GM12875 (cell line): ENCODE data around the gene SSR1.

ENCODE experiments used
- H3K4me3 ChIP-seq: one replicate; pipeline ENCODE4 v1.5.1; 2011; ENCODE audit warnings: low read depth, low read length, control low read depth
- CTCF ChIP-seq: IDR thresholded peaks from 2 replicates; pipeline ENCODE4 v1.5.1; 2011; ENCODE audit warnings: low read depth, mild to moderate bottlenecking, control low read depth, inconsistent platforms, low read length, moderate library complexity, borderline replicate concordance; ENCODE audit not compliant: insufficient read depth

SSR1 gene

GRCh38 chr6:7251646-7252260 lies 61.2 kb downstream of the SSR1 start:
- TF ChIP-seq CTCF = no peak
- no peak overlapping the region for H3K4me3 ChIP-seq

GRCh38 chr6:7250812-7251211 lies 62.2 kb downstream of the SSR1 start:
- no peak for TF ChIP-seq CTCF
- H3K4me3 ChIP-seq = no peak overlapping the region

GRCh38 chr6:7249946-7250643 lies 62.9 kb downstream of the SSR1 start:
- peak; percentile 18; the same call in 1 of the 2 replicates for TF ChIP-seq CTCF
- no peak overlapping the region for H3K4me3 ChIP-seq

- TF ChIP-seq CTCF = no peak
- no peak overlapping the region for H3K4me3 ChIP-seq
These were observed 63.6 kb downstream of the SSR1 start for GRCh38 chr6:7249391-7249790.

- H3K4me3 ChIP-seq = no peak overlapping the region
- TF ChIP-seq CTCF = no peak
These were observed 65.2 kb downstream of the SSR1 start for GRCh38 chr6:7247828-7248227.

- no peak overlapping the region for H3K4me3 ChIP-seq
- TF ChIP-seq CTCF = no peak
These were observed 65.9 kb downstream of the SSR1 start for GRCh38 chr6:7247179-7247456.
